CD14-positive monocyte (primary cell): ENCODE data around the gene MYO1E. TPM values are rescaled to one million over a fixed set of nuclear protein-coding genes. Genes with fewer than 3 reads are reported as not detected.
"Not testable (repeated sequence)": the region's sequence is repeated elsewhere in the genome, so short reads cannot be mapped to it uniquely, and the experiment has no call there.

Experiments
- DNase-seq, 3 donors: peaks; one replicate each; pipeline ENCODE4 v3.0.0-alpha.2; 2011 to 2022
- H2AFZ ChIP-seq: 2 replicates; pipeline ENCODE4 v1.6.0; 2012; ENCODE audit warnings: mild to moderate bottlenecking, low read depth, low read length, inconsistent platforms; ENCODE audit not compliant: insufficient read depth, poor library complexity, severe bottlenecking
- H3K27ac ChIP-seq, 2 donors: 1 replicate in 1 of 2; 2 replicates in 1 of 2; pipeline ENCODE4 v1.5.1; 2012 to 2013; ENCODE audit warnings: low read length in 2 of 2, control low read depth in 1 of 2, inconsistent platforms in 1 of 2, low read depth in 1 of 2, mild to moderate bottlenecking in 1 of 2
- H3K27me3 ChIP-seq, 2 donors: one replicate each; pipeline versions ENCODE4 v1.6.0 to v1.6.1; 2011 to 2013; ENCODE audit warnings: low read length in 2 of 2; ENCODE audit not compliant: control insufficient read depth in 2 of 2, insufficient read depth in 2 of 2
- H3K36me3 ChIP-seq, 2 donors: replicated peaks in 1 of 2; 1 replicate in 1 of 2; 2 replicates in 1 of 2; pipeline versions ENCODE4 v1.5.1 to v1.6.1; 2012 to 2013; ENCODE audit warnings: low read length in 2 of 2, control low read depth in 1 of 2, inconsistent platforms in 1 of 2, mild to moderate bottlenecking in 1 of 2; ENCODE audit not compliant: insufficient read depth in 2 of 2, control insufficient read depth in 1 of 2
- H3K4me1 ChIP-seq, 2 donors: 1 replicate in 1 of 2; 2 replicates in 1 of 2; pipeline versions ENCODE4 v1.5.1 to v1.6.1; 2012 to 2013; ENCODE audit warnings: low read length in 2 of 2, control low read depth in 1 of 2, inconsistent platforms in 1 of 2, mild to moderate bottlenecking in 1 of 2, moderate library complexity in 1 of 2; ENCODE audit not compliant: insufficient read depth in 2 of 2, control insufficient read depth in 1 of 2
- H3K4me2 ChIP-seq: replicated peaks from 2 replicates; pipeline ENCODE3; 2012; ENCODE audit warnings: low read length, moderate library complexity, mild to moderate bottlenecking; ENCODE audit not compliant: poor library complexity, severe bottlenecking; ENCODE audit errors: extremely low read depth
- H3K4me3 ChIP-seq, 3 experiments: fragments of 200-600 bp in 1 of 3; sonication (generic) in 1 of 3; replicated peaks in 1 of 3; 1 replicate in 2 of 3; 2 replicates in 1 of 3; pipeline ENCODE4 v1.5.1; 2011 to 2013; ENCODE audit warnings: low read length in 3 of 3, mild to moderate bottlenecking in 3 of 3, control low read depth in 2 of 3, low read depth in 2 of 3, inconsistent platforms in 1 of 3, moderate library complexity in 1 of 3
- H3K79me2 ChIP-seq: 2 replicates; pipeline ENCODE4 v1.6.0; 2012; ENCODE audit warnings: mild to moderate bottlenecking, control low read depth, inconsistent platforms, low read length, moderate library complexity; ENCODE audit not compliant: insufficient read depth
- H3K9ac ChIP-seq: 2 replicates; pipeline ENCODE4 v1.6.0; 2017; ENCODE audit warnings: low read length, mild to moderate bottlenecking; ENCODE audit not compliant: insufficient read depth, poor library complexity, severe bottlenecking
- H3K9me3 ChIP-seq, 2 donors: replicated peaks in 1 of 2; 1 replicate in 1 of 2; 2 replicates in 1 of 2; pipeline versions ENCODE4 v1.5.1 to v1.6.1; 2012 to 2013; ENCODE audit warnings: low read length in 2 of 2, control low read depth in 1 of 2; ENCODE audit not compliant: control insufficient read depth in 1 of 2, insufficient read depth in 1 of 2
- H4K20me1 ChIP-seq: 2 replicates; pipeline ENCODE4 v1.6.0; 2012; ENCODE audit warnings: mild to moderate bottlenecking, low read length, control low read depth, moderate library complexity; ENCODE audit not compliant: insufficient read depth
- H3K27ac Mint-ChIP-seq, 7 donors: one replicate each; pipeline ENCODE4 v1.8.0; 2020; ENCODE audit warnings: mild to moderate bottlenecking in 7 of 7, mixed read lengths in 7 of 7, moderate library complexity in 6 of 7, inconsistent platforms in 2 of 7
- H3K27me3 Mint-ChIP-seq, 3 donors: one replicate each; pipeline ENCODE4 v1.8.0; 2021 to 2022; ENCODE audit warnings: low read depth in 3 of 3, mild to moderate bottlenecking in 3 of 3, mixed read lengths in 3 of 3, moderate library complexity in 3 of 3, inconsistent platforms in 1 of 3
- H3K36me3 Mint-ChIP-seq, 2 donors: one replicate each; pipeline ENCODE4 v1.8.0; 2020; ENCODE audit warnings: mixed read lengths in 2 of 2, inconsistent platforms in 1 of 2, mild to moderate bottlenecking in 1 of 2
- H3K4me1 Mint-ChIP-seq: one replicate; pipeline ENCODE4 v1.8.0; 2020; ENCODE audit warnings: mild to moderate bottlenecking, mixed read lengths
- H3K4me3 Mint-ChIP-seq, 2 donors: one replicate each; pipeline ENCODE4 v1.8.0; 2020; ENCODE audit warnings: mild to moderate bottlenecking in 2 of 2, mixed read lengths in 2 of 2, moderate library complexity in 1 of 2
- H3K9me3 Mint-ChIP-seq, 7 donors: one replicate each; pipeline ENCODE4 v1.8.0; 2020 to 2022; ENCODE audit warnings: mixed read lengths in 7 of 7, mild to moderate bottlenecking in 6 of 7, moderate library complexity in 6 of 7, inconsistent platforms in 2 of 7
- CTCF ChIP-seq: fragments of 200-600 bp; IDR thresholded peaks from one replicate; pipeline ENCODE4 v1.8.0; 2022; ENCODE audit warnings: antibody characterized with exemption, mild to moderate bottlenecking
- WGBS: methylation state at CpG from one replicate; pipeline ENCODE4 v1.1.5; 2013; ENCODE audit warnings: missing lambda C conversion rate; ENCODE audit not compliant: insufficient coverage; 5-methylcytosine and 5-hydroxymethylcytosine counted together
- intact Hi-C, 2 donors: fragments of 100-400 bp; cut with micrococcal nuclease; formaldehyde crosslinking; loops; one replicate each; pipeline versions ENCODE4 v1.15.0 to v1.15.1; 2023
- polyA plus RNA-seq, 3 donors: library from polyadenylated mRNA; depleted of rRNA in 1 of 3; unstranded in 2 of 3; stranded (reverse) in 1 of 3; fragments of 300-500 nt in 2 of 3; fragments of >200 nt in 1 of 3; fragmentation: Illumina TruSeq in 2 of 3; gene quantifications; 1 replicate in 2 of 3; 2 replicates in 1 of 3; pipeline ENCODE4 v1.2.3, GENCODE V29; 2012 to 2021

The MYO1E gene
- polyA plus RNA-seq, 3 donors, result 5.5 to 16.2 (median 6.2) TPM

- Histone ChIP-seq H3K36me3 (peaks cover 10 to 19% of the 10 kb centered on the region in 2 donors), H3K9ac (no peak overlapping the region), H3K27ac (no peak overlapping the region), H3K4me1 (peaks cover 21 to 26% of the 10 kb centered on the region in 2 donors), H4K20me1 (no peaks in the 10 kb centered on the region), H2AFZ (no peak overlapping the region), H3K79me2 (no peaks in the 10 kb centered on the region), H3K9me3 (no peaks in the 10 kb centered on the region), H3K4me2 (no peak overlapping the region), H3K4me3 (no peak overlapping the region), H3K27me3 (no peaks in the 10 kb centered on the region)
- intact Hi-C loops, result loop anchor here in 1 of 2 donors (10.0 kb wide), 1 partner anchor 329 kb away; no protein-coding TSS in a partner anchor
- H3K4me3 Mint-ChIP-seq, result no peak overlapping the region
- peaks cover 25 to 59% of the 10 kb centered on the region in 2 donors for H3K36me3 Mint-ChIP-seq
- peaks cover 0 to 5% (median 0%) of the 10 kb centered on the region in 7 donors for H3K9me3 Mint-ChIP-seq
- no peak for TF ChIP-seq CTCF
- H3K4me1 Mint-ChIP-seq, result peaks cover 30% of the 10 kb centered on the region
- H3K27me3 Mint-ChIP-seq, result peaks cover 0 to 2% (median 2%) of the 10 kb centered on the region in 3 donors
- DNase-seq, result no peak
- H3K27ac Mint-ChIP-seq, result no peak overlapping the region
- WGBS, result 100% methylated on average over 1 of the region's 3 CpGs
Measured at GRCh38 chr15:59165726-59166125, 206.9 kb downstream of the MYO1E start.

DNA sequence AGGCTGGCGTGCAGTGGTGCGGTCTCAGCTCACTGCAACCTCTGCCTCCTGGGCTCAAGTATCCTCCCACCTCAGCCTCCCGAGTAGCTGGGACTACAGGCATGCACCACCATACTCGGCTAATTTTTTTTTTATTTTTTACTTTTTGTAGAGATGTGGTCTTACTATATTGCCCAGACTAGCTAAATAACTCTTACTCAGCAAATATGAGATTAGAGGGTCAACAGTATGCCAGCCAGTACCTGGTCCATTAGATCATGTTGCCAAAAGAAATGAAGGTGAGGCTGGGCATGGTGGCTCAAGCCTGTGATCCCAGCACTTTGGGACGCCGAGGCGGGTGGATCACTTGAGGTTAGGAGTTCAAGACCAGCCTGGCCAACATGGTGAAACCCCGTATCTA, 210.6 kb downstream of the MYO1E start:
- H3K4me1 Mint-ChIP-seq, result peaks cover 19% of the 10 kb centered on the region
- H3K27ac Mint-ChIP-seq, result not testable (repeated sequence)

More for the DNA sequence above, 210.6 kb downstream of the MYO1E start:
- intact Hi-C loops, result loop anchor here in 1 of 2 donors (10.0 kb wide), 1 partner anchor 333 kb away; no protein-coding TSS in a partner anchor
- not testable (repeated sequence) for H3K27me3 ChIP-seq, H3K27me3 Mint-ChIP-seq, H4K20me1 ChIP-seq, DNase-seq, H3K4me2 ChIP-seq, H3K9me3 Mint-ChIP-seq, H3K4me3 Mint-ChIP-seq, H3K9me3 ChIP-seq, H3K9ac ChIP-seq, H3K27ac ChIP-seq, H3K79me2 ChIP-seq, H2AFZ ChIP-seq, H3K4me3 ChIP-seq
- H3K36me3 Mint-ChIP-seq, result peaks cover 40 to 58% of the 10 kb centered on the region in 2 donors
- Histone ChIP-seq H3K4me1 (peaks cover 10 to 12% of the 10 kb centered on the region in 2 donors), H3K36me3 (peaks cover 26 to 36% of the 10 kb centered on the region in 2 donors)
- WGBS, result 94% methylated on average over 3 of the region's 8 CpGs
